A673 (cell line): ENCODE results near the gene DOCK4.

Experiments
- CTCF ChIP-seq: fragments of 300-800, 200-600 bp; sonication (generic); conservative IDR thresholded peaks from 2 replicates; pipeline ENCODE4 v1.5.1; 2017; ENCODE audit warnings: low read depth, mild to moderate bottlenecking, antibody characterized with exemption, low read length, moderate library complexity, mixed read lengths
- EZH2 ChIP-seq: fragments of 200-600 bp; sonication (generic); IDR thresholded peaks from 2 replicates; pipeline ENCODE4 v1.6.1; 2017; ENCODE audit warnings: borderline replicate concordance, low read depth, mild to moderate bottlenecking, mixed read lengths, antibody characterized with exemption, low read length; ENCODE audit not compliant: poor library complexity, severe bottlenecking

GRCh38 chr7:111900283-111900682, 305.9 kb downstream of the DOCK4 start:
- no peak for TF ChIP-seq CTCF
- no peak for TF ChIP-seq EZH2
